Parathyroid adenoma (tissue), 2 donors: ENCODE measurements around the gene CCN5.
"Not testable (repeated sequence)": the region's sequence is repeated elsewhere in the genome, so short reads cannot be mapped to it uniquely, and the experiment has no call there.

Experiments
- H2AFZ ChIP-seq: fragments of 300-600 bp; sonication (generic); one replicate; pipeline ENCODE4 v1.7.0; 2017; ENCODE audit warnings: antibody characterized with exemption, mild to moderate bottlenecking
- H3K27ac ChIP-seq: fragments of 300-600 bp; sonication (generic); one replicate; pipeline ENCODE4 v1.7.0; 2017
- H3K27me3 ChIP-seq: fragments of 300-600 bp; sonication (generic); one replicate; pipeline ENCODE4 v1.7.0; 2017; ENCODE audit warnings: low read length; ENCODE audit not compliant: control insufficient read depth, insufficient read depth
- H3K36me3 ChIP-seq: fragments of 300-600 bp; sonication (generic); one replicate; pipeline ENCODE4 v1.7.0; 2017; ENCODE audit warnings: low read length; ENCODE audit not compliant: control insufficient read depth, insufficient read depth
- H3K4me1 ChIP-seq: fragments of 300-600 bp; sonication (generic); one replicate; pipeline ENCODE4 v1.7.0; 2017; ENCODE audit warnings: control low read depth
- H3K4me2 ChIP-seq: fragments of 300-600 bp; sonication (generic); one replicate; pipeline ENCODE4 v1.7.0; 2017; ENCODE audit warnings: low read length
- H3K4me3 ChIP-seq: fragments of 300-600 bp; sonication (generic); one replicate; pipeline ENCODE4 v1.7.0; 2017; ENCODE audit warnings: low read depth, low read length
- H3K79me2 ChIP-seq: fragments of 300-600 bp; sonication (generic); one replicate; pipeline ENCODE4 v1.7.0; 2017; ENCODE audit warnings: control low read depth
- H3K9ac ChIP-seq: fragments of 300-600 bp; sonication (generic); one replicate; pipeline ENCODE4 v1.7.0; 2017; ENCODE audit warnings: mild to moderate bottlenecking
- H3K9me3 ChIP-seq: fragments of 300-600 bp; sonication (generic); one replicate; pipeline ENCODE4 v1.7.0; 2017; ENCODE audit warnings: low read length; ENCODE audit not compliant: control insufficient read depth
- CTCF ChIP-seq: fragments of 300-600 bp; sonication (generic); IDR thresholded peaks from one replicate; pipeline ENCODE4 v1.7.0; 2017; ENCODE audit warnings: antibody characterized with exemption, mild to moderate bottlenecking
- donor health status: primary hyperparathyroidism.

The CCN5 gene

GRCh38 chr20:44695295-44695673 lies 19.9 kb upstream of the CCN5 start:
- no peaks in the 10 kb centered on the region for H3K4me1 ChIP-seq
- no peak overlapping the region for H3K9ac ChIP-seq
- no peak overlapping the region for H3K27ac ChIP-seq

GRCh38 chr20:44695674-44696300 lies 19.4 kb upstream of the CCN5 start:
- Histone ChIP-seq H3K27ac (no peak overlapping the region), H3K9me3 (no peaks in the 10 kb centered on the region), H3K4me3 (no peak overlapping the region), H3K79me2 (no peaks in the 10 kb centered on the region), H3K4me2 (no peak overlapping the region), H2AFZ (no peak overlapping the region), H3K27me3 (no peaks in the 10 kb centered on the region), H3K4me1 (peaks cover under 1% of the 10 kb centered on the region), H3K9ac (no peak overlapping the region), H3K36me3 (no peaks in the 10 kb centered on the region)
- TF ChIP-seq CTCF, result no peak

More at GRCh38 chr20:44695295-44695673, 19.9 kb upstream of the CCN5 start:
- H3K9me3 ChIP-seq, result no peaks in the 10 kb centered on the region
- H3K79me2 ChIP-seq, result no peaks in the 10 kb centered on the region
- H2AFZ ChIP-seq, result no peak overlapping the region
- TF ChIP-seq CTCF, result no peak
- H3K27me3 ChIP-seq, result no peaks in the 10 kb centered on the region
- no peak overlapping the region for H3K4me3 ChIP-seq
- no peak overlapping the region for H3K4me2 ChIP-seq
- no peaks in the 10 kb centered on the region for H3K36me3 ChIP-seq

- no peak overlapping the region for H3K4me3 ChIP-seq
- H3K27me3 ChIP-seq, result no peaks in the 10 kb centered on the region
- H3K36me3 ChIP-seq, result no peaks in the 10 kb centered on the region
- H3K79me2 ChIP-seq, result no peaks in the 10 kb centered on the region
- H3K27ac ChIP-seq, result no peak overlapping the region
- H3K9ac ChIP-seq, result no peak overlapping the region
- TF ChIP-seq CTCF, result no peak
- no peak overlapping the region for H3K4me2 ChIP-seq
- H2AFZ ChIP-seq, result no peak overlapping the region
- peaks cover 6% of the 10 kb centered on the region for H3K4me1 ChIP-seq
- no peaks in the 10 kb centered on the region for H3K9me3 ChIP-seq
These were observed 18.9 kb upstream of the CCN5 start for GRCh38 chr20:44696315-44696714.

- H3K27me3 ChIP-seq, H3K4me3 ChIP-seq, H3K27ac ChIP-seq, H3K4me2 ChIP-seq, H3K9ac ChIP-seq, H3K9me3 ChIP-seq, H3K4me1 ChIP-seq, H3K79me2 ChIP-seq, H3K36me3 ChIP-seq, H2AFZ ChIP-seq: not testable (repeated sequence)
These were observed 18.1 kb upstream of the CCN5 start for GRCh38 chr20:44697041-44697440.

GRCh38 chr20:44698351-44698750 lies 16.8 kb upstream of the CCN5 start:
- TF ChIP-seq CTCF, result no peak
- Histone ChIP-seq H3K9me3 (no peaks in the 10 kb centered on the region), H3K27ac (no peak overlapping the region), H3K4me1 (peaks cover 14% of the 10 kb centered on the region), H3K4me3 (no peak overlapping the region), H3K4me2 (no peak overlapping the region), H3K79me2 (no peaks in the 10 kb centered on the region), H2AFZ (no peak overlapping the region), H3K9ac (no peak overlapping the region), H3K36me3 (no peaks in the 10 kb centered on the region), H3K27me3 (no peaks in the 10 kb centered on the region)
